Breast epithelium (tissue), 3 donors: Measurements from ENCODE around the gene CDKN2AIP.

Source experiments
- POLR2A ChIP-seq: fragments of 450-650 bp; IDR thresholded peaks from one replicate; pipeline ENCODE4 v1.6.1; 2016; ENCODE audit warnings: antibody characterized with exemption, mild to moderate bottlenecking, moderate library complexity
- TF ChIP-seq, protein P1 (sequence below), 3 donors: fragments of 450-650 bp; IDR thresholded peaks; one replicate each; pipeline ENCODE4 v1.5.1; 2016 to 2017; ENCODE audit warnings: antibody characterized with exemption in 3 of 3, mild to moderate bottlenecking in 3 of 3, moderate library complexity in 3 of 3

DNA sequence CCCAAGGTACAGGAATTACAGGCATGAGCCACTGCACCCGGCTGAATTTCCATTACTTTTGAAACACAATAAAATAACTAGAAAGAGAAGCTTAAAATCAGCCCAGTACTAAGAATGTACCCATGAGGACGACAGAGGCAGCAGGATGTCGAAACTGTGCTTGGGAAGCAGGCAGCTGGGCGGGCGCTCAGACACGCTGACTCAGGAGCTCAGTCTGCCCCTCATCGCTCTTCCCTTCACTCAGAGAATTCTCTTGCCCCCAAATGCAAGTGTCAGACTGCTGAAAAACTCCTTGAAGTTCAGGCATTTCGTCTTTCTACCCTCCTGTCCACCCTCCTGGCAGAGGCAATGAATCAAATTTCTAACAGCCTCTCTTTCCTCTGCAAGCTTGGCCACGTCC is 41.0 kb upstream of the CDKN2AIP start:
- TF ChIP-seq, protein P1, sequence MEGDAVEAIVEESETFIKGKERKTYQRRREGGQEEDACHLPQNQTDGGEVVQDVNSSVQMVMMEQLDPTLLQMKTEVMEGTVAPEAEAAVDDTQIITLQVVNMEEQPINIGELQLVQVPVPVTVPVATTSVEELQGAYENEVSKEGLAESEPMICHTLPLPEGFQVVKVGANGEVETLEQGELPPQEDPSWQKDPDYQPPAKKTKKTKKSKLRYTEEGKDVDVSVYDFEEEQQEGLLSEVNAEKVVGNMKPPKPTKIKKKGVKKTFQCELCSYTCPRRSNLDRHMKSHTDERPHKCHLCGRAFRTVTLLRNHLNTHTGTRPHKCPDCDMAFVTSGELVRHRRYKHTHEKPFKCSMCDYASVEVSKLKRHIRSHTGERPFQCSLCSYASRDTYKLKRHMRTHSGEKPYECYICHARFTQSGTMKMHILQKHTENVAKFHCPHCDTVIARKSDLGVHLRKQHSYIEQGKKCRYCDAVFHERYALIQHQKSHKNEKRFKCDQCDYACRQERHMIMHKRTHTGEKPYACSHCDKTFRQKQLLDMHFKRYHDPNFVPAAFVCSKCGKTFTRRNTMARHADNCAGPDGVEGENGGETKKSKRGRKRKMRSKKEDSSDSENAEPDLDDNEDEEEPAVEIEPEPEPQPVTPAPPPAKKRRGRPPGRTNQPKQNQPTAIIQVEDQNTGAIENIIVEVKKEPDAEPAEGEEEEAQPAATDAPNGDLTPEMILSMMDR (IDR thresholded peaks at IDR 0.05): no peak
- TF ChIP-seq POLR2A: no peak
